ENCODE results near the gene SND1.

Gene SND1

GRCh38 chr7:128100225-128100948 is 448.4 kb downstream of the SND1 start:
- POLR2A ChIA-PET: no interaction called here
- no peak for TF ChIP-seq CTCF (IDR thresholded peaks at IDR 0.05; ENCODE audit: control extremely low read depth, extremely low read depth, low read depth, missing control alignments)
- CTCF ChIA-PET: interaction anchor here (1.3 kb wide), 1 partner anchor 16 kb away, joined by 3 read pairs; no protein-coding TSS in a partner anchor
- no peak for DNase-seq (ENCODE audit: extremely low spot score)

GRCh38 chr7:128100949-128101713 is 449.1 kb downstream of the SND1 start:
- DNase-seq (ENCODE audit: extremely low spot score): no peak

DNA sequence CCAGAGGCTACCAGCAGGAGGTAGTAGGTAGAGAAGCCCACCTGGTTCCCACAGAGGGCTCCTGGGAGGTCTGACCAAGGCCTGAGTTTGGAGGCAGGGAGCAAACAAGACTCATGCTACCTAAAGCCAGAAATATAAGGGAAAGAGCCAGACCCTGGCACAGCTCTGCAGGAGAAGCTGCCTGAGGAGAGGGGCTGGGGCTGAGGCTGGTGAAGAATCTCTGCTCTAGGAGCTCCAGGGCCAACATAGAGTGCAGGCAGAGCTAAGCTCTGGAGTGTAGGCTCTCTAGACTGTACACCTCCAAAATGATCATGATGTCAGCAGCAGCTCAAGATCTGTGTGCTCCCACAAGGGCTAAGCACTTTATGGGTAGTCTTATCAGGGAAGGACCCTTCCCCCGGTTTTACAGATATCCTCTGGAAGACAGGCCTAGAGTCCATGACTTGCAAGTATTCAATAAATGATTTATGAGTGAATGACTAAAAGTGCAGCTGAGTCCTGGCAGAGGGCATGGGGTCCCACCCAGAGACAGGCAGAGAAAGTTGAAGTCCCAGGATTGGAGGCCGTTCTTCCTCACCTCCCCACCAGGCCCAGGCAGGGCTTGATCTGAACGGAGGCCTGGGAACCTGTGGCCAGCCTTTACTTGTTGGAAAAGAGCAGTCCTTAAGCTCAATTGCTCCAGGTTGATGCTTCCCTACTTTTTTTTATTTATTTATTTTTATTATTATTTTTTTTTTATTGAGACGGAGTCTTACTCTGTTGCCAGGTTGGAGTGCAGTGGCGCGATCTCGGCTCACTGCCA is 450.7 kb downstream of the SND1 start:
- POLR2A ChIA-PET: interaction anchor here (1.0 kb wide), 1 partner anchor 13 kb away, joined by 3 read pairs; no protein-coding TSS in a partner anchor
- no peak for TF ChIP-seq CTCF (IDR thresholded peaks at IDR 0.05; ENCODE audit: control extremely low read depth, extremely low read depth, low read depth, missing control alignments)
- CTCF ChIA-PET: interaction anchor here (1.0 to 2.4 kb wide), 3 partner anchors 33 to 398 kb away, joined by 3 to 7 read pairs (median 3); no protein-coding TSS in a partner anchor
- DNase-seq (ENCODE audit: extremely low spot score): no peak

More at GRCh38 chr7:128100949-128101713, 449.1 kb downstream of the SND1 start:
- POLR2A ChIA-PET: no interaction called here
- no peak for TF ChIP-seq CTCF (IDR thresholded peaks at IDR 0.05; ENCODE audit: control extremely low read depth, extremely low read depth, low read depth, missing control alignments)
- CTCF ChIA-PET: interaction anchor here (1.3 to 2.4 kb wide), 2 partner anchors 17 to 35 kb away, joined by 3 to 7 read pairs; no protein-coding TSS in a partner anchor

GRCh38 chr7:128103498-128104107 is 451.6 kb downstream of the SND1 start:
- CTCF ChIA-PET: interaction anchor here (1.0 to 3.9 kb wide), 7 partner anchors 8 to 399 kb away, joined by 3 to 22 read pairs (median 5); no protein-coding TSS in a partner anchor
- no peak for TF ChIP-seq CTCF (IDR thresholded peaks at IDR 0.05; ENCODE audit: control extremely low read depth, extremely low read depth, low read depth, missing control alignments)
- POLR2A ChIA-PET: interaction anchor here (1.0 to 1.2 kb wide), 2 partner anchors 12 to 449 kb away, joined by 3 read pairs; no protein-coding TSS in a partner anchor
- DNase-seq (ENCODE audit: extremely low spot score): peak; percentile 69

DNA sequence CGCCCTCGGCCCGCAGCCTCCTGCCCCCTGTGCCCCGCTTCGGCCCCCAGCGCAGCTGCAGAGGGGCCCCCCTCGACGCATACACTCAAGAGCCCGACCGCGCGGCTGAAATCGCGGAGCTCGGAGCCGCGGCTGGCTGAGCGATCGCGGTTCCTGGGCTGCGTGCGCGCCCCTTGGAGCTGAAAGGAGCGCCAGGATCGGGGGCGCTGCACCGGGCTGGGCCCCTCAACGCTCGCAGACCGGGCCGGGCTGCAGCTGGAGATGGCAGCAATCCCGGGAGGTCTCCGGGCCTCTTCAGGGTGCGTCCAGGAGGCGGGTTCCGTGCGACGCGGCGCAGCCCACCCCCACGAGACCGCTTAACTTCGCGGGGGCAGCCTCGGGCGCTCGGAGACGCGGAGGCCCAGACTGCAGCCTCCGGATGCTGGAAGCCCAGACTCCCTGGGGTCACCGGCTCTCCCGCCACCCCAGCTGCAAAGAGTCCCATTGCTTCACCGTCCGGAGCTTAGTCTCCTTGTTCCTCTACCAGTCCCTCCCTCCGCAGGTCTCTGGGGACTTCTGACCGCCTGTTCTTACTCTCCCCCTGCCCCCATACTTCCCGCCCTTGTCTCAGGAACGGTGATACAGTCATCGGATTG is 452.2 kb downstream of the SND1 start:
- CTCF ChIA-PET: interaction anchor here (1.2 to 3.9 kb wide), 5 partner anchors 8 to 399 kb away, joined by 3 to 22 read pairs (median 5); no protein-coding TSS in a partner anchor
- POLR2A ChIA-PET: interaction anchor here (1.0 to 1.2 kb wide), 2 partner anchors 12 to 450 kb away, joined by 3 read pairs; no protein-coding TSS in a partner anchor
- peak; percentile 56 for DNase-seq (ENCODE audit: extremely low spot score)
- no peak for TF ChIP-seq CTCF (IDR thresholded peaks at IDR 0.05; ENCODE audit: control extremely low read depth, extremely low read depth, low read depth, missing control alignments)
